Heart left ventricle (tissue), 13 donors: Measurements from ENCODE around the gene FOXO6.

Source experiments
- POLR2A ChIP-seq, 2 donors: fragments of 450-650 bp; IDR thresholded peaks; one replicate each; pipeline ENCODE4 v1.6.1; 2017; ENCODE audit warnings: antibody characterized with exemption in 2 of 2, mild to moderate bottlenecking in 2 of 2, moderate library complexity in 2 of 2
- TF ChIP-seq, protein P1 (sequence below), 12 donors: fragments of 200-600 bp; sonication (generic) in 4 of 12; IDR thresholded peaks; one replicate each; pipeline versions ENCODE4 v1.5.0 to v1.8.0; 2018 to 2022; ENCODE audit warnings: antibody characterized with exemption in 12 of 12, mild to moderate bottlenecking in 5 of 12
- donor health status: ischemic (EF 13 %, LVEDD 7.1; RV severe dilation, severe dysfunction).
- donor health status: DM: no; HTN: yes; CAD: no.
- donor health status: DM: no; HTN: no; CAD: no.
- donor health status: ischemic (EF 25% LVEDD 6.9; RV normal size, moderate dysfunction).
- donor health status: ischemic (EF 25% LVEDD 5.7; RV mildly dilated, moderate dysfunction).
- donor health status: ischemic (EF 35%, LVEDD 5.7; RV mildly dilated, moderate dysfunction).
- donor health status: nonischemic (EF 11% LVEDD 7.7; RV severe dilation, severe dysfunction).
- donor health status: DM: yes; HTN: yes; CAD: no.
- donor health status: PGD.
- donor health status: ischemic (EF 29% LVEDD 5.4; RV normal size, mild dysfunction).
- donor health status: nonischemic (EF 23%, LVEDD 6.1; RV moderate dilation, normal function).

GRCh38 chr1:41411229-41411628 lies 50.0 kb downstream of the FOXO6 start:
- TF ChIP-seq, protein P1, sequence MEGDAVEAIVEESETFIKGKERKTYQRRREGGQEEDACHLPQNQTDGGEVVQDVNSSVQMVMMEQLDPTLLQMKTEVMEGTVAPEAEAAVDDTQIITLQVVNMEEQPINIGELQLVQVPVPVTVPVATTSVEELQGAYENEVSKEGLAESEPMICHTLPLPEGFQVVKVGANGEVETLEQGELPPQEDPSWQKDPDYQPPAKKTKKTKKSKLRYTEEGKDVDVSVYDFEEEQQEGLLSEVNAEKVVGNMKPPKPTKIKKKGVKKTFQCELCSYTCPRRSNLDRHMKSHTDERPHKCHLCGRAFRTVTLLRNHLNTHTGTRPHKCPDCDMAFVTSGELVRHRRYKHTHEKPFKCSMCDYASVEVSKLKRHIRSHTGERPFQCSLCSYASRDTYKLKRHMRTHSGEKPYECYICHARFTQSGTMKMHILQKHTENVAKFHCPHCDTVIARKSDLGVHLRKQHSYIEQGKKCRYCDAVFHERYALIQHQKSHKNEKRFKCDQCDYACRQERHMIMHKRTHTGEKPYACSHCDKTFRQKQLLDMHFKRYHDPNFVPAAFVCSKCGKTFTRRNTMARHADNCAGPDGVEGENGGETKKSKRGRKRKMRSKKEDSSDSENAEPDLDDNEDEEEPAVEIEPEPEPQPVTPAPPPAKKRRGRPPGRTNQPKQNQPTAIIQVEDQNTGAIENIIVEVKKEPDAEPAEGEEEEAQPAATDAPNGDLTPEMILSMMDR (IDR thresholded peaks at IDR 0.05) = no peak
- no peak for TF ChIP-seq POLR2A (IDR thresholded peaks at IDR 0.05)
